ENCODE results near the gene STARD13. TPM values are rescaled to one million over a fixed set of nuclear protein-coding genes. Genes with fewer than 3 reads are reported as not detected.

STARD13 gene
- polyA plus RNA-seq, 4 donors, result 23.3 to 24.1 (median 23.7) TPM

DNA sequence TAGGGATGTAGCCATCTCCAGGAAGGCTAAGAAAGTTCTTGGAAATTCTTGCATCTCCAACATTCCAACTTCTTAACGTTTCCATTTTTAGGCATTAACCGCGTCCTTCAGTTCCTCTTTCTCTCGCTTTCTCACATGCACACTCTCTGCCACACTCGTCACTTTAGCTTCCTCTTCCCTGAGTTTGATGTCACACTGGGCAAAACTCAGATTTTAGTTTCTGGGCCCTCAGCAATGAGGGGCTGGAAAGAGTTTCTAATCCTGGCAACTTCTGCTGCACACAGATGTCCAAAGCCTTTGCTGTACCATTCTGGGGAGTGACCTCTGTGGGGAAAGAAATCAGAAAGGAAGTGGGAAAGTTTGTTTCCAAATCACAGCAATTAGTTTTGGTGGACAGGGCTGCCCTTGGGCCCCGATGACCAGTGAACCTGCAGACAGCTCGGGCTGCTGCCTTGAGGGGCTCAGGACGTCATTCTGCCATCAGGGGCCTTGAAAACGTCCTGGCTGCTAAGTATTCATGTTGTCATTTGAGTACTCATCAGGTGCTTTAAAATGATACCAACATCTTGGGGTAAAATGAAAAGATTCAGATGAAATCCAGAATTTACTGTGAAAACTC, 180.1 kb downstream of the STARD13 start:
- DNase-seq (ENCODE audit: low read depth in 4 of 4, low spot score in 3 of 4), result no peak

DNA sequence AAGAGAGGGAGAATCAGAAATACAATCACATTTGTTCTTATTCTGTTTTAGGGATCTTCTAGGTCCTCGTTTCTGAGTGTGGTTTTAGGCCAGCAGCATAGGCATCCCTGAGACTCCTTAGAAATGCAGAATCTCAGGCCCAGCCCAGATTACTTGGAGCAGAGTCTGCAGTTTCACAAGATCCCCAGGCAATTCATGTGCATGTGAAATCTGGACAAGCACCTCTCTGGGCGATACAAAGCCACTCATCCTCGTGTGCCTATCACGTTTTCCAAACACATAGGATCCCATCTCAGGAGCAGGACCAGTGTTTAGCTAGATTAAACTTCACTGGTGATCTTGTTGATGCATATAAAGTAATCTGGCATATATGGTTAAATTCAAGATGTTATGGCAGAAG, 182.1 kb downstream of the STARD13 start:
- DNase-seq (ENCODE audit: low read depth in 4 of 4, low spot score in 3 of 4), result no peak

DNA sequence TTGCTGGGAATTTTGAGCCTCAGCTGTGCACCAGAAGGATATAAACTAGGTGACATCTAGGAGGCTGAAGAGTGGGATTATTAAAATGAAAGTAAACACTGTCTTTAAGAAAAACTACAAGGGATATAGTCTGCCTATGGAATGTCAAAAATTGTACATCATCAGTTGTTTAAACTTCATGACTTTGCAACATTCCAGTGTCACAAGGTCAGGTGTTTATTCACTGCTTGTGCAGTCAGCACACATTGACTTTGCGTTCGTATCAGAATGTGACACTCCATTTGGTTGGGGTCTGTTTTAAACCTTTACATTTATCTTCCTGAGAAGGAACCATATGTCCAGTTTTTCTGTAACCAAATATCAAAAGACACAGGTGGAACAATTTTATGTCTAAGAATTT, 183.7 kb downstream of the STARD13 start:
- DNase-seq (ENCODE audit: low read depth in 4 of 4, low spot score in 3 of 4), result no peak

DNA sequence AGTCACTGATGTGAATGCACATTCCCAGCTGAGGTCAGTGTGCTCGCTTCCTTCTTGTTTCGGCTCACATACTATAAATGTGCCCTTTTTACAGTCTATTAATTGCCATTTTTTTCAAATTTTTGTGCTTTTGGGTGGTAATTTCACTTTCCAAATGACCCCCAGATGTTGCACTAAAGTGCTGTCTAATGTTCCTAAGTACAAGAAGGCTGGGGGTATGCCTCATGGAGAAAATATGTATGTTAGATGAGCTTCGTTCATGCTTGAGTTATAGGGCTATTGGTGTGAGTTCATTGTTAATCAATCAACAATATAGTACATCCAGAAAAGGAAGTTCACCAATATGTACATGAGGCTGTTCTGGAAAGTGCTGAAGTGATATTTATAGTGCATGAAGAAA, 184.7 kb downstream of the STARD13 start:
- no peak for DNase-seq (ENCODE audit: low read depth in 4 of 4, low spot score in 3 of 4)

DNA sequence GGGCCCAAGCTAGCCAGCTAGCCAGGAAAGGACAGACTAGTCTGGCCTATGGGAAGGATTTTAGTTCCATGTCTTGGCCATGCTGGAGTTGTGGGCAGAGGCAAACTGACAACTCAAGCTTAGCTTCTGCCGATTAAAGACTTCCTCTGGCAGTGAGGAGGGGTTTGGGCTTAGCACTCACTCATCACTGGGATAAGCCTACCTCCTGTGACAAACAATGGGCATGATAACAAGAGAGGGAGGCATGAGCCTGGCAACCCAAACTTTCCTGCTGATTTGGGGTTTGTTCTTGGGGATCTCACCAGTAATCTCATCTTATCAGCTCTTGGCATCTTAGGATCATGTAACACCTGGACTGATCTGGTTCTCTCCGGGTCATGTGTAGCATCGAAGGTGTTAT, 185.7 kb downstream of the STARD13 start:
- no peak for DNase-seq (ENCODE audit: low read depth in 4 of 4, low spot score in 3 of 4)

DNA sequence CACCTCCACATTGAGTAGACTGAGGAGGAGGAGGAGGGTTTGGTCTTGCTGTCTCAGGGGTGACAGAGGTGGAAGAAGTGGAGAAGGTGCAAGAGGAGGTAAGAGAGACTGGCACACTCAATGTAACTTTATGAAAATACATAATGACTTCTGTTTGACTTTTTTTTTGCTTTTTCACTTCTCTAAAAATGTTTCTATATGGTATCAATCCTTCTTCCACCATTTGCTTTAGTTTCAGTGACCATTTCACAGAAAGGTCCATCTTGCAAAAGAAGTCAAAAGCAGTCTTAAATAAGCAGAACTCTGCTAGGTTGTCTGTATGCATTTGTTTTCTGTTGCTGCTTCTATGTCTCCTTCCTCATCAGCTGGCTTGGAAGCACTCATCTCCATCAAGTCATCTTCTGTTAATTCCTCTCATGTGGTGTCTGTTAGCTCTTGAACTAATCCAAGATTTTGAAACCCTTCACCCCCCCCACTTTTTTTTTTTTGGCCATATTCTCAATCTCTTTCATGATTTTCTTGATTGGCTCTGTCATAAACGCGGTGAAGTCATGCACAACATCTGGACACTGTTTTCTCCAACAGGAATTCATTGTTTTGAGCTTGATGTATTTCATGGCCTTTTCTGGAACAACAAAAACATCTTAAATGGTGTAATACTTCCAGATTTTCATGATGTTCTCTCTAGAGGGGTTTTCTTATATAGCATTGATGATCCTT, 188.5 kb downstream of the STARD13 start:
- DNase-seq (ENCODE audit: low read depth in 4 of 4, low spot score in 3 of 4), result no peak

DNA sequence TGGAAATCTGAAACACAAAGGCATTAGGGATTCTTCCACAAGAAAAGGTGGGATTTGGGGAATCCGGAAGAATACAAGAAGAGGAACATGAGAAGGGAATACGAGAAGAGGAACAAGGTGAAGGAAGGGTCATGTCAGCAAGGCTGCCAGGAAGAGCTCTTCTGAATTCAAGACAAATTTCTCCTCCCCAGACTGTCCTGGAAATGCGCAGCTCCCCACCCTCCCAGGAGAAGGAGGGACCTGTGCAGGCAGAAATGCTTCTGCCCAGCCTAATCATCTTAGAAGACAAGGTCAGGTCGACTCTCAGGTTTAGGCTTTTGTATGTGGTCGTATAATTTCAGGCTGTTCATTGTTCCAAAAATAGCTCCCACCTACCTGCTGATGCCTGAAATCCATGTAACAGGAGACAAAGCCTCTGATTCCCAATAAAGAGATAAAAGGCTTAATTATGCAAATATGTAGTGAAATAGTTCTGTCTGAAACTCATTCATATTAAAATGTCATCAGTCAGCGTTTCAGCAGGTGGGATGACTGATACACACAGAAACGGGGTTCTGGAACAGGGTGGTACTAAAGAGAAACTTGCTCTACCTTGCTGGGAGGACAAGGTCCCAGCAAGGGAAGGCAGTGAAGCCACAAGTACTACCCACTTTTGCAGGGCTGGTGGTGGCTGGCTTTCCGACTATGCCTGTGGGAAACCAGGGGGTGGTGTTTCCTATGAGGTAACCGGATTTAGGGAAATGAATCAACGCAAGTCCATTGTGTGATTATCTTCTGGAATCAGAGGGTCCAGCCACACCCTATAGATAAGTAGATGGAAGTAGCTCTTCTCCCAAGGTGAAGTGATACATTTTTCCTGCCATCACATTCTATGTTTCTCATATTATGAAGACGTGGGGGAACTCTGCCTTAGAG, 193.2 kb downstream of the STARD13 start:
- no peak for DNase-seq (ENCODE audit: low read depth in 4 of 4, low spot score in 3 of 4)

DNA sequence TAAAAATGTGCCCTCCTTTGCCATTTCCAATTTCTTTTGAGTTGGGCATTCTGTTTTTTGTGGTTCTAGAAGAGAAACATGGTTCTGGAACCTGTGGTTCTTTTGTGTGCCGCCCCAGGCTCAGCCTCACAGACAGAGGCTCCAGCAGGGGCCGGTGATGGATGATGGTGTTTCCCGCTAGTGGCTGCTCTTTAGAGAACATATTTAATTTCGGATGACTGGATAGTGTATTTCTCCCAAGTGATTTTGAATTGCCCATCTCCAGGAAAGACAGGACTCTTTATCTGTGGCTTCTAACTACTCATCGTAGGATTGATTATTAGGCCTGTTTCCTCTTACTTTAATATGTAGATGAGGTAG, 194.2 kb downstream of the STARD13 start:
- no peak for DNase-seq (ENCODE audit: low read depth in 4 of 4, low spot score in 3 of 4)

DNA sequence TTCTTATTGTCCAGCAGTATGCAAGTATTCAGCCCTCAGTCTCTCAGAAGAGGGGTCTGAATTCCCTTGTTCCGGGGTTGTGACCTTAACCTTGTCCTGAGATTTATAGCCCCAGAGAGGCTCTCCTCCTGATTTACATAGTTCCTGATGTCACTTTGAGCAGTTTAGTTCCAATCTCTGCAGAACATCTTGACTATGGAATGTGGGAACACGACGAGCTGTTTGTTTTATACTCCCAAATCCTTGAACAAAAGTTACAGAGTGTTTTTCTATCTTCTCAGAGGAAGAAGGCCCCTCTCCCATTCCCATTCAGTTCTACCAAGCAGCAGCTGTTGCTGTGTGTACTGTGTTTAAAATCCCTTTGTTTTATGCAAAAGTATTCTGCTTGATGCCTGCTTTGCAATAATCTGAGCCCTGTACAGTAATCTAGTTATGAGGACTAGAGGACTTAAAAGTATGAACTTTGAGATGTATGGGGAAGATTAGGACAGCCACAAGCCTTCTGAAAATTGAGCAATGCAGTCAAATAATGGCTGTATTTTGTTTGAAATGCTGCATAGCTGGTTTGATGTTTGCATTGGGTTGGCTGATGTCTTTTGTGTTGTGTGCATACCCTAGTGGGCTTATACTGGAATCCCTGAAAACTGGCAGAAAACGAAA, 194.7 kb downstream of the STARD13 start:
- no peak for DNase-seq (ENCODE audit: low read depth in 4 of 4, low spot score in 3 of 4)

DNA sequence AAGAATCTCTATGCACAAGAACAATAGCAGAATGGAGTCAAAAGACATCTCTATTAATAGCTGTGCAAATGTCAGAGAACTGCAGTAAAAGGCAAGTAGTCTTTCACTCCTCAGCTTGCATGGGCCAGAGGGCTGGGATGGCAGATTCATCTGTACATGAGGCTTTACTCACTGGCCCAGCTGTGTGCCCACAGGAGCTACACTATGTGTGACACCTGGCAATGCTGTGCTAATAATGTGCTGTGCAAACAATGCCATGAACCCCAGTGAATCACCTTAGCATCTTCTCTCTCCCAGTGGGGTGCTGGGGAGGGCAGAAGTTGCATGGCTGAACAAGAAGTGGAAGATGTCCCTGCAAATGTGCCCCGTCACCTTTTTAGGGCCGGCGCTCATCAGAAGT, 196.2 kb downstream of the STARD13 start:
- no peak for DNase-seq (ENCODE audit: low read depth in 4 of 4, low spot score in 3 of 4)

DNA sequence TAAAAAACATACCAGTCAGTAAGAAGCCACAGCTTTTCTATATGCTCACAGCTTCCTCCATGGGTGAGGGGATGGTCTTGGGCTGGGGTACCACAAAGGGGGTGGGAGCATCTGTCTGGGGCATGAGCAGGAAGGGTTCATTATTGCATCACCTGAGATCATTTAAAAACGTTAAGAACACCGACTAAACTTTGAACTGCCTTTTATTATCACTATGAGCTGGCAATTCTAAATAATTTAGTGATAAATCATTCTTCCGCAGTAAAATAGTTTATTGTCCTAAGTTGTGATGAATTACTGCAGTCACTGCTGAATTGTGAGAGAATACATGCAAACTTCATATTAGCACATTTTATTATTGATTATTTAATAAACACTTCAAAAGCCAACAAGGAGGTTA, 197.8 kb downstream of the STARD13 start:
- no peak for DNase-seq (ENCODE audit: low read depth in 4 of 4, low spot score in 3 of 4)

DNA sequence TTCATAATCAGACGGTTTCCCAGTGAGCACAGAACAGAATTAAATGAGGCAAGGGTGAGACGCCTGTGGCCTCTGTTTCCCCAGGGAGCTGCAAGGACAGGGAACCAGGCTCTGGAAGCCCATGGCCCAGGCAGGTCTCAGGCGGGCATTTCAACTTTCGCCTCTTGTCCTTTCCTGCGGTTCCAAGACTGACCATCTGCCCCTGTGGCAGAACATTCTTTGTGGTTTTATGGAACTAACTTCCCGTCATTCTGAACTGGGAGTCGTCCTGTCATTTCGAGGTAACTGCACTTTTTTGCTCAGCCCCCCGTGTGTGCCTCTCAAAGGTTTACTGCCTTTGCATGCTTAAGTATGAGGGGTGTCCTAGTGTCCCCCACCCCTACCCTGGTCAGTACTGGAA, 198.5 kb downstream of the STARD13 start:
- DNase-seq (ENCODE audit: low read depth in 4 of 4, low spot score in 3 of 4), result no peak

DNA sequence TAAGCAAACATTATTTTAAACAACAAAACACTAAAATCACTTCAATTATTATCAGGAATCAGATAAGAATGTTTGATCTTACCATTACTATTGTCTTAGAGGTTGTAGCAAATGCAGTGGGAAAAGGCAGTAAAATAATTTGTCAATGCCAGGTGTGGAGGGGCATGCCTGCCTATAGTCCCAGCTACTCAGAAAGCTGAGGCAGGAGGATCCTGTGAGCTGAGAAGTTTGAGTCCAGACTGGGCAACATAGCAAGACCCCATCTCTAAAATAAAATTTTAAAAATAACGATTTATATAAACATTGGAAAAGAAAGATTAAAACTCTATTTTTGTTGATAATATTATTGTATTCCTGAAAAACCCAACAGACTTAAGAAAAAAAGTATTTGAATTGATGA, 202.5 kb downstream of the STARD13 start:
- DNase-seq (ENCODE audit: low read depth in 4 of 4, low spot score in 3 of 4), result no peak

DNA sequence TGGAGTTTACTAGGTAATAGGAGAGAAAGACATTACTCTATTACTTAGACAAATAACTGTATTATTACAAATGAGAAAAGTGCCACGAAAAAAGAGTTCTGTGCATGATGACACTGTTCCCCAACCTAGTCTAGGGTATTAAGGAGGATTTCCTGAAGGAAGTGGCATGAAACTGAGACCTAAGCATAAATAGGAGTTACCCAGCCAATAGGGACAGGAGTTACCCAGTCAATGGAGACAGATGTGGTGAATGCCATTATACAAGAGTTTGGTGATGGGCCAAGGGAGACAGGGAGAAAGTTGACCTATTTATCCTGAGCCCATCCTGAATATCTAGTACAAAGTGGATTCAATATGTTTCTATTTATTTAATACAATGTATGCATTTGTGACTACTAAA, 203.9 kb downstream of the STARD13 start:
- DNase-seq (ENCODE audit: low read depth in 4 of 4, low spot score in 3 of 4), result no peak

DNA sequence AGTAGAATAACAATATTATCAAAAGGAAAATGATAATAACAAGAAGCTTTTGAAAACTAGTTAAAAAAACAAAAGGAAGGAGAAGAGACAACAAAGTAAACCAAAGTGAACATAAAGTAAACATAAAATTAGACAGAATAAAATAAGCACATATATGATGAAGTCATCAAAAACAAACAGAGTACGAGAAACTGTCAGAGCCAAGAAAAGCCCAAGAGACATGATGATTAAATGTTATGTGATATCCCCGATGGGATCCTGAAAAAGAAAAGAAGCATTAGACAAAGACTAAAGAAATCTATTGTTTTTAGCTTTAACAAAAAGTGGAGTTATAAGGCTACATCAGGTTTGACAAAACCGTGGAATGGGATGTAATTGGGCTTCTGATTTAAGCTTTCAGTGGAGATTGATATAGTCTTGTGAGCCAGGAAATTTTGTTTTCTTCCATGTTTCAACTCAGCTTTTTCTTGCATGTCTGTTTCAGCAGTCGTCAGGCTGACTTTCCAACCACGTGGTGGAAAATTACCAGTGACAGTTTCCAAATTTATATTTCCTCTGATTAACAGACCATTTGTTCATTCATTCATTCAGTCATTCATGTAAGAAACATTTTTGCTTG, 204.5 kb downstream of the STARD13 start:
- no peak for DNase-seq (ENCODE audit: low read depth in 4 of 4, low spot score in 3 of 4)

DNA sequence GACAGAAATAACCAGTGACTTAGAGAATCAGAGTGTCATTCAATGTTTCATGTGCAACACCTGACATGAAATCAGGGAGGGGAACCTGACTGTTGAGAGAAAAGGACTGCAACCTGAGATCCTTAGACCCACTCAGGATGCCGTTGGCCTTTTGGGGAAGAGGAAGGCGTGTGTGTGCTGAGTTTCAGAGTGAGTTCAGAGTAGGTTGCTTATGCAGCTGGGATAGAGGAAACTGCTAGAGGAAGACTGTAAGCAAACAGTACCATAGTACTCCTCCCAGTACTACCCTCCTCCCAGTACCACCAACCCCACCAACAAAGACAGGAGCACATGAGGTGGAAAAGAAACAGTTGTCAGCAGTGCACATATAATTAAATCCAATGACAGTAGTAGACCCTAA, 205.6 kb downstream of the STARD13 start:
- DNase-seq (ENCODE audit: low read depth in 4 of 4, low spot score in 3 of 4), result no peak

DNA sequence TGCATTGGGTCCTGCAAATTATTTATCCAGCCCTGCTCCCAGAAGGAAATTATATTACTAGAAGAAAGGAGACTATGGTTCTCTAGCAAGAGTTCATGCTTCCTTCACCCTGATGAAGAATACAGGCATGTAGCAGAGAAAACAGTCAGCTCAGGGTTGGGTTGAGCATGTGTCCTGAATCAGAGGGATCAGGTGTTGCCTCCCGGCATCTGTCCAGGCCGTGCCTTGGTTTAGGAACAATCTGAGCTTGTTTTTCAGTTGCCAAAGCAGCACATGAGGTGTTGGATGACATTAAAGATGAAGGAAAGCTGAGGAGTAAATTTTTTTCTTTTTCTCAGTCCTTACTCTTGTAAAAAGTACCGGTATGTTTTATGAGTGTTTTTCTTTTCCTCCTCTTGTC, 207.3 kb downstream of the STARD13 start:
- DNase-seq (ENCODE audit: low read depth in 4 of 4, low spot score in 3 of 4), result no peak

DNA sequence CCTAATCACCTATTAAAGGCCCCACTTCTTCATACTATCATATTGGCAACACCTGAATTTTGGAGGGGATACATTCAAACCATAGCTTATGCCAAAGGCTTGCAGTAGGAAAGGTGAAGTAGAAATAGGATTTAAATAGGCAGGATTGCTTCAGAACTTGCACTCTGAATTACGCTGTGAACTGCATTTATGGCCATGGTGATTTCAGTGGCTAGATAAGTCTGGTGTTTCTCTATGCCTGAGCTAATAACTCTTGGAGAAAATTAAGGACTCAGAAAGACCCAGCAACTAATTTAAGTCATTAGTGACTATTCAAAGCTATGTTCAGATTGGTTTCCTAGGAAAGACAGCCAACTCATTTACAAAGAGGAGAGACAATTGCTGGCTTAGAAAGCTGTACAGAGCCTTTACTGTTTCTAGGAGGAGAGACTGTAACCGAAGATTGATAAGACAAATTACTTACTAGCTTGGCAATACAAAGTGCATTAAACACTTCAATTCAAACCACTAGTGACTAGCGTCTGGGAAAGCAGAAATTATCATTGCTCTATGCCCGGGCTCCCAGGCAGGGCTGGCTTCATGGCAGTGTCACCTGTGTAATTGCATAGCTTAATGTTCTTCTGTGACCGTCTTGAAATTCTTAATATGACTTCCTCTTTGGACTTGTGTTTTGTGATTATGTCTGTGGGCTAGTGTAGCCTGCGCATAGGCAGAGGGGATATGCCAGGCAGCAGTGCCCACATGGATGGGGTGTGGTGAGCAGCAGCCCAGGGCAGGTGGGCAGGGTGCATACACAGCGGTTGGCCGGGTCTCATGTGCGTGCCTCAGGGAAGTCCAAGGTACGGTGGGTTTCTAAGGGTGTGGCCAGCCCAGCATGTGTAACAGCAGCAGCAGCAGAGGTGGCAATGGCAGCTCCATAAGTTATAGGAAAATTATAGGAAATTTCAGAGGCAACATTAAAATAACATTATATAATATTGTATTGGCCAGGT, 209.3 kb downstream of the STARD13 start:
- DNase-seq (ENCODE audit: low read depth in 4 of 4, low spot score in 3 of 4), result no peak

DNA sequence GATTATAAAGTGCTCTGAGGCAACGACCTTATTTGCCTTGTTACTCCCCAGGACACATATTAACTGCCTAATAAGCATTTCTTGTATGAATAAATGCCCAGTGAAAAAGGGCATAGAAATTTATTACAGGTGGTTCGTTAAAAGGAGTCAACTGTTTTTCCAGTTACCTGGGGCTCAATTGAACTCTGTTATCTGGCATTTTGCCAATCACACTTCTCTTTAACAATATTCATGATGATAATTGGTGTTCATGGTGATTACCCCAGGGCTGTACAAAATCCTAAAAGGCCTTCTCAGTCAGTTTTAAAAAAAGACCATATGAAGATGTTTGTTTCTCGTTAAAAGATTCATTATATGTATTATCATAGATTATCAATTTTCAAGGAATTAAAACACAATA, 212.2 kb downstream of the STARD13 start:
- DNase-seq (ENCODE audit: low read depth in 4 of 4, low spot score in 3 of 4), result no peak

DNA sequence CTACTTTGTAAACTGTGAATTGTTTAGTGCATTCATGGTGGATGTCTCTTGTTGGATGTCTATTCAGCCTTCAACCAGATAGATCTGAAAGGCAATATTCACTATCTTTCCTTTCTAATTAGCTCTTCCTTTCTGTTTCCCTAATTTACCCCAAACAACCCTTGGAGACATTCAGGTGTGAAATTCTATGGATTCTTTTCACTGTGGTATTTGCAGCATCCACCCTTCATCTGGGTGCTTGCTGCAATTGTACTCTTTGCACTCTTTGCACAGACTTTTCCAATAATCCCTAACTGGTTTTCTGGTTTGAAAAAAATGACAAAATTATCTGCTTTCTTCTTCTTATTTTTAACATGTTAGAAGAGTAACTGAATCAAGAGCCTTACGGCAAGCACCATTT, 212.8 kb downstream of the STARD13 start:
- DNase-seq (ENCODE audit: low read depth in 4 of 4, low spot score in 3 of 4), result no peak
